ENCODE measurements around the gene ANO7. TPM values are rescaled to one million over a fixed set of nuclear protein-coding genes. Genes with fewer than 3 reads are reported as not detected.

ANO7 gene
- total and polyA plus RNA-seq, 2 of the 13 experiments (the other 11 are each of a cell fraction or from before 2014, with no cell fraction given) = 4.1 to 4.9 TPM

- TF ChIP-seq ZBTB14 (CRISPR knock-in tag; IDR thresholded peaks at IDR 0.05) (peak; percentile 89), MYC (CRISPR knock-in tag; IDR thresholded peaks at IDR 0.05; ENCODE audit: borderline replicate concordance) (peak; percentile 96), NFYB (CRISPR knock-in tag; IDR thresholded peaks at IDR 0.05) (0 out of 2 replicates have a peak, but pooled peaks have one; percentile 18), POLR2A (IDR thresholded peaks at IDR 0.05; ENCODE audit: insufficient read depth in 1 of 2, low read depth in 2 of 2, low read length in 2 of 2) (peak in 1 of 2 experiments; percentile 66; a peak in 2 of 4 replicates), PRPF4 (IDR thresholded peaks at IDR 0.05; ENCODE audit: low read depth, low read length, poor library complexity, severe bottlenecking) (no peak), SIN3B (IDR thresholded peaks at IDR 0.05; ENCODE audit: low read length) (no peak), ZNF644 (CRISPR knock-in tag; IDR thresholded peaks at IDR 0.05; ENCODE audit: low read depth) (no peak), TBX2 (CRISPR knock-in tag; IDR thresholded peaks at IDR 0.05; ENCODE audit: borderline replicate concordance) (peak; percentile 84), JDP2 (CRISPR knock-in tag; IDR thresholded peaks at IDR 0.05; ENCODE audit: borderline replicate concordance) (no peak), ZNF546 (CRISPR knock-in tag; conservative IDR thresholded peaks at IDR 0.05) (peak; percentile 95; the same call in 1 of the 2 replicates), NFAT5 (CRISPR knock-in tag; IDR thresholded peaks at IDR 0.05) (0 out of 2 replicates have a peak, but pooled peaks have one; percentile 32), ZC3H13 (CRISPR knock-in tag; IDR thresholded peaks at IDR 0.05) (peak; percentile 88; the same call in 1 of the 2 replicates), PBX3 (CRISPR knock-in tag; IDR thresholded peaks at IDR 0.05; ENCODE audit: borderline replicate concordance) (no peak), ZNF343 (CRISPR knock-in tag; IDR thresholded peaks at IDR 0.05) (peak; percentile 73; the same call in 1 of the 2 replicates), MZF1 (CRISPR knock-in tag; IDR thresholded peaks at IDR 0.05; ENCODE audit: borderline replicate concordance) (0 out of 2 replicates have a peak, but pooled peaks have one; percentile 40), ZBTB2 (CRISPR knock-in tag; IDR thresholded peaks at IDR 0.05; ENCODE audit: low read depth) (no peak; the same call in 1 of the 2 replicates), MXD1 (CRISPR knock-in tag; IDR thresholded peaks at IDR 0.05) (peak; percentile 97), KDM3A (CRISPR knock-in tag; IDR thresholded peaks at IDR 0.05; ENCODE audit: low read depth) (peak; percentile 48; the same call in 1 of the 2 replicates), GATAD1 (CRISPR knock-in tag; IDR thresholded peaks at IDR 0.05) (peak; percentile 46), ZSCAN25 (CRISPR knock-in tag; IDR thresholded peaks at IDR 0.05) (peak; percentile 76)
Observed at GRCh38 chr2:241217320-241218031, 29.0 kb downstream of the ANO7 start (continued).
